HEK293T (cell line): ENCODE results near the gene SARS2.

Experiments
- ARNT ChIP-seq: fragments of 450-650 bp; IDR thresholded peaks from 2 replicates; pipeline ENCODE4 v1.6.1; 2017; ENCODE audit warnings: mild to moderate bottlenecking
- ELF4 ChIP-seq: fragments of 450-650 bp; IDR thresholded peaks from 2 replicates; pipeline ENCODE4 v1.6.1; 2017; ENCODE audit warnings: antibody characterized with exemption
- FOXM1 ChIP-seq: fragments of 450-650 bp; IDR thresholded peaks from 2 replicates; pipeline ENCODE4 v1.6.1; 2017; ENCODE audit warnings: mild to moderate bottlenecking, borderline replicate concordance
- LEF1 ChIP-seq: fragments of 450-650 bp; IDR thresholded peaks from 2 replicates; pipeline ENCODE4 v1.6.1; 2017; ENCODE audit warnings: mild to moderate bottlenecking, borderline replicate concordance
- NFRKB ChIP-seq: fragments of 450-650 bp; IDR thresholded peaks from 2 replicates; pipeline ENCODE4 v1.6.1; 2016; ENCODE audit warnings: mild to moderate bottlenecking, moderate library complexity
- SUZ12 ChIP-seq: fragments of 450-650 bp; IDR thresholded peaks from 2 replicates; pipeline ENCODE4 v1.6.1; 2016; ENCODE audit warnings: mild to moderate bottlenecking
- TARDBP ChIP-seq: fragments of 450-650 bp; IDR thresholded peaks from 2 replicates; pipeline ENCODE4 v1.6.1; 2016
- ZNF384 ChIP-seq: fragments of 450-650 bp; IDR thresholded peaks from 2 replicates; pipeline ENCODE4 v1.6.1; 2016

DNA sequence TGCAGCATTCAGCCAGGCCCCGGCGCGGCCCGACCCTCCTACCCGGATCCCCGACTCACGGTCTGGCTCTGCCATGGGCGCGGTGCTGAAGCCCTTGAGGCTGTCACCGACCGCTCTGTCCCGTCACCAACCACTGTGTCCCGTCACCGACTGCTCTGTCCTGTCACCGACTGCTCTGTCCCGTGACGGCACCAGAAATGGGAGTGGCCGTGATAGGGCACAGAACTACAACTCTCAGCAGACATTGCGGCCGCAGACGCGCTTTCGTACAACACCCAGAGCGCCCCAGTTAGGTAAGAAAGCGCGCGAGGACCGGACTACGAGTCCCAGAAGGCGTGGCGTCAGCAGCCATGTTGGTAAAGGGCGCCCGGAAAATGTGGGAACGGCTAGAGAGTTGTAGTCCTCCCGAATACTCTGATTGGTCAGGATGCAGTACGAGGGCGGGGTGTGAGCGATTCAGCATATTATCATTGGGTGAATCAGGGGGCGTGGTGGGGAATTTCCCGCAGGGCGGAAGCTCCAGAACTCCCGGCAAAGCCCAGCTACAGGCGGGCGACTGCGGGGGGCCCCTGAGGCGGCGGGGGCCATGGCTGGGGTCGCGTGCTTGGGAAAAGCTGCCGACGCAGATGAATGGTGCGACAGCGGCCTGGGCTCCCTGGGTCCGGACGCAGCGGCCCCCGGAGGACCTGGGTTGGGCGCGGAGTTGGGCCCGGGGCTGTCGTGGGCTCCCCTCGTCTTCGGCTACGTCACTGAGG is 30.9 kb downstream of the SARS2 start, which contains the start of the genes NFKBIB and SIRT2:
- no peak for TF ChIP-seq LEF1
- peak; percentile 90 for TF ChIP-seq ELF4
- no peak for TF ChIP-seq SUZ12
- TF ChIP-seq FOXM1 = no peak
- no peak for TF ChIP-seq TARDBP
- no peak for TF ChIP-seq ZNF384
- TF ChIP-seq ARNT = no peak
- TF ChIP-seq NFRKB = no peak
